SK-N-DZ (cell line): ENCODE data around the gene CPLX3.

Experiments
- DNase-seq: peaks from one replicate; pipeline ENCODE4 v3.0.0-alpha.2; 2015; ENCODE audit warnings: low spot score

CPLX3 gene

DNA sequence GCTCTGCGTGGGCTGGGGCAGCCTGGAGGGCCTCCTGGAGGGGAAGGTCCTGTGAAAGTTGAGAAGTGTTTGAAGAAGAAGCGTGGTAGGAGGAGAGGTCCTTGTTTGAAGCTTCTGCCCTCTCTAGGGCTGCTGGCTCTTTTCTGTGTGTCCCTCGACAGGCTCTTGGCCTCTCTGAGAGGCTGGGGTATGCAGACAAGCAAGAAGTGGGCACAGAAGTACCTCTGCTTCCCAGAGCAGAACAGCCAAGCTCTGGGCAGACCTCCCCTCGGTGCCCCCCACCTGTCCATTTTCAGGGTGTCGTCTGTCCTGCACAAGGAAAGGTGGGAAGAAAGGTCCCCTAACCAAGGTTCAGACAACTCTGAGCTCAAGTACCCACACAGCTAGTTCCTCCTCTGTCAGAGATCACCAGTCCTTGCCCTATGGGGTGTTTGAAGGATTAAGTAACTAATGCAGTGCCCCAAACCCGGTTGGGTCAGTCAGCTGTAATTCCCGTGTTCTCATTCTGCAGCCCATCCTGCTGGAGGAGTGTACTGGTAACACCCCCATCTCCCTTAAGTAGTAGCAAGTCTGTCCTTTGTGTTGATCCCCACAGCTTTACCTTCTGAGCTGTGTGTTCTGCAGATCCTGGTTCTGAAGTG is 38.3 kb upstream of the CPLX3 start:
- no peak for DNase-seq

DNA sequence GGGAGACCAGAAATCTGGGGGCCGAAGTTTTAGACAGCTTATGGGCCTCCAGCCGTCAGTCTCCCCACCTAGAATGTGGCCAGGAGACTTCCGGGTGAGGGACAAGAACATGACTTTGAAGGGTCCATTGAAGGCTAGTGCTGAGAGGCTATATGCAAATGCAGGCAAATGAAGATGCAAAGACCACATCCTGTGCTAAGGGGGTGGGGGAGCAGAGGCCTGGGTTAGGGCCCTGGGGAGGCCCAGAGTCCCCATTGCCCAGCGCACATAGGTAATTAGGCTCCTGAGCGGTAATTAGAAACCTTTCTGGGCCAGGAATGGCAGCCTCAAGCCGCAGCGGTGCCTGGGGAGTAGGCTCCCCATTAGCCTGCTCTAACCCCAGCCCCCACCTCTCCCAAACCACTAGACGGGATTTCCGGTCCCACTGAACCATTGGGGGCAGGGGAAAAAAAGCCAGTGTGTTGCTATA is 37.7 kb upstream of the CPLX3 start:
- DNase-seq = no peak

DNA sequence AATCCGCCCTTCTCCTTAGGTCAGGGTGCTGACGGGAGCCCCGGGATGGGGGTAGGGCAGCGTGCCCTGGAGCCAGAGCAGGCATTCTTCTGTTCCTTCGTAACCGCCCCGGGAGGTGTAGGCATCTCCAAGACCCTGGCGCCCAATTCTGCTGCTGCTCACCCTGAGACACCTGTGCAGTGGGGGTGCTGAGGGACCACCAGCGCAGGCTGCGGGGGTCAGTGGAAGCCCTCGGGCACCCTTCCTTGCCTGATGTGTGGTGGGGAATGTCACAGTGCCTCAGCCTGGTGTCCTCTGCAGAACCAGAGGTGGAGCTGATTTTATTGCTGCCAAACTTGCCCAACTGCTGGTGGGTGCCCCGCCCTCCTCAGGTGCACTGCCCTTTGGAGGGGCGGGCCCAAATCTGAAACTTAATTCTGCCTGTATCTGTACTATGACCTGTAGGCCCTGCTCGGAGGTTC is 37.2 kb upstream of the CPLX3 start:
- DNase-seq = no peak

DNA sequence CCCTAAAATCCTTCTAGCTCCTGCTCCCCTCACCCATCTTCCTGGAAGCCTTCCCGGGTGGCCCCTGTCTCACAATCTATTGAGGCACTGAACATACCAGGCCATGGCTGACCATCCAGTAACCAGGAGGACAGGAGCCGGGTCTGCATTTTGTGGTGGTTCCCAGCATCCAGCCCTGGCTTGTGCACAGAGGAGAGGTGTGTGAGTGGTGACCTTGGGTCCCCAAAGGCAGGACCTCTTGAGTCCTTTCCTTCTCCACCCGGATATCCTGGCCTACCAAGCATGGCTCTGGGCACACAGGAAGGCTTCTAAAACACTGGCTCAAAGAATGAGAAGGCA is 36.7 kb upstream of the CPLX3 start:
- no peak for DNase-seq

DNA sequence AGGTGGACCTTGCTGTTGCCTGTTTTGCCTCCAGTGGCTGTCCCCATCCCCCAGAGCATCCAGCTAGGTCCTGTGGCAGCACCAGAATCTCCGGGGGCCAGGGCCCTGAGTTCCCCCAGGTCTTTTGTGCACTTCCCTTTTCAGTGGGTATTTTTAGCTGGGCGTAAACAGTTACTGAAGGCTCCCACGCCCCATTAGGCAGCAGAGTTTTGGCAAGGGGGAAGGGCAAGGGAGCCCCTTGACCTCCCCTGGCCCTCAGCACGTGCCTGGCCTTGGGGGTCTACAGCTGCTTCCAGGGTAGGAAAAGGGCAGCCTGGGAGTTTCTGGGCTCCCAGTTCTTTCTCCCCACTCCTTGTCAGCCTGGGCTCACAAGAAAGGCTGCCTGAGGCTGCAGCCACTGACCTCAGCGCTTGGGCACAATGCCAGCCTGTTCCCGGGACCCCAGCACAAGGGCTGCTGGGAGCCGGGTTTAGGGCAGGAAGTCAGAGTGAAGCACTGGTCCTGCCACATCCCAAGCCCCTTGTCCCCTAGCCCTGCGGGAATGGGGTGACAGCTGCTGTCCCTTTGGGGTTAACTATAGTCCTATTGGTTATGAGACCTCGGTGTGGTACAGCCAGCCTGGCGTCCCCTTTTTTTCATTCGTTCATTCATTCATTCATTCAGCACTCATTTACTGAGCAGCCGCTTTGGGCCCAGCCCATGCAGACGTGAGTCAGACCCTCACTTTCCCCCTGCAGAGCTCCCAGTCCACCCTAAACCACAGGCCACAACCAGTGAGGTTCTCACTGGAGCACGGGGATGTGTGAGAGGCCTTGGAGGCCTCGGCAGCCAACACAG is 36.1 kb upstream of the CPLX3 start:
- no peak for DNase-seq

DNA sequence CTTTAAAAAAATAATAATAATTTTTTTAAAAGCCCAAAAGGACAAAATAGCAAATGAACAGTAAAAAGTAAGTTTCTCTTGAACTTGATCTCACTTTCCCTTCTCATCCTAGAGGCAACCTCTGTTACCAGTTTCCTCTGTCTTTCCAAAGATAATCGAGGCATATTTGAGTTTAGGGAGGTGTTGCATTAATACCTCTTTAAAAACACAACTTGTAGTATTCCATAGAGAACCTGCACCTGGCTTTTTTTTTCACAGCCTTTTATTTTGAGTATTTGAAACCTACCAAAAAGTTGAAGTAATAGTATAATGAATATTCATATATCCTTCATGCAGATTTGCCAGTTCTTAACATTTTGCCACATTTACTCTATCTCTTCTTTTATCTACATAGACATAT is 35.4 kb upstream of the CPLX3 start:
- no peak for DNase-seq

DNA sequence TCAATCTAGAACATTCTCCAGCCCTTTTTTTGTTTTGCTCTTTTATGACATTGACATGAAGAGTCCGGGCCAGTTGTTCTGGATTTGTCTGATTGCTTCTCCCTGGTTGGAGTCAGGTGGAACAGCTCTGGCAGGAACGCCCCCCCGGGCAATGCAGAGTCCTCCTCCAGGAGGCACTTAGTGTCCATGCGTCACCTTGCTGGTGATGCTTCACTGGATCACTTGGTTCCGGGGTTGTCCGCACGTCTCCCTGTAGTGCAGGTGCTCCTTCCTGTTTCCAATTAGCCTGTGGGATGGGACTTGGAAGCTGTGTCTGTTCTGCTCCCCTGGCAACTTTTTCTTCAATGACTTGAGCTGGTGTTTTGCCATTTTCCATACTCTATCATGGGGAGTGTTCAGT is 34.8 kb upstream of the CPLX3 start:
- no peak for DNase-seq

DNA sequence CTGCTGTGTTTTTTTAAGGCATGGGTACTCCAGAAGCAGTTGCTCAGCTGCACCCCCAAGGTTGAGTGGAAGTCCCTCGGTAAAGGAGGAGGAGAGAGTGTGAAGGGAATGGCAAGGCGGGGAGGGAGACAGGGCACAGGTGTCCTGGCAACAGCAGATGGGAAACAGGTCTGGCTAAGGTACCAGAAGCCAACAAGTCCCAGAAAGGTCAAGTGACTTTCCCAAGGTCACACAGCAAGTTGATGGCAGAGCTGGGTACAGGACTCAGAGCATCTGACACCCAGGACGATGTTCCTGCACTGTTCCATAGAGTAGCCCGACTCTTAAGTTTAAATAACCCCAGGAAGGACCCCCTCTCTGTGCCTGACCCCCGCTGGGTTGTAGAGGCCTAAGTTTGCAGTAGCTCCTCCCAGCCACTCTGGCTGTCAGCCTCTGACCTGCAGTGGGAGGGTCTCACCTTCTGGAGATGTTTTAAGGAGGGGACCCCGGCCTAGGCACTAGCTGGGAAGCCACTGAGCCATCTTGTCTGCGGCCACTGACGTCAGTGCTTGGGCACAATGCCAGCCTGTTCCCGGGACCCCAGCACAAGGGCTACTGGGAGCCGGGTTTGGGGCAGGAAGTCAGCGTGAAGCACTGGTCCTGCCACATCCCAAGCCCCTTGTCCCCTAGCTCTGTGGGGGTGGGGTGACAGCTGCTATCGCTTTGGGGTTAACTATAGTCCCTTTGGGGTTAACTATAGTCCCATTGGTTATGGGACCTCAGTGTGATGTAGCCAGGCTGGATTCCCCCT is 34.0 kb upstream of the CPLX3 start:
- DNase-seq = no peak

DNA sequence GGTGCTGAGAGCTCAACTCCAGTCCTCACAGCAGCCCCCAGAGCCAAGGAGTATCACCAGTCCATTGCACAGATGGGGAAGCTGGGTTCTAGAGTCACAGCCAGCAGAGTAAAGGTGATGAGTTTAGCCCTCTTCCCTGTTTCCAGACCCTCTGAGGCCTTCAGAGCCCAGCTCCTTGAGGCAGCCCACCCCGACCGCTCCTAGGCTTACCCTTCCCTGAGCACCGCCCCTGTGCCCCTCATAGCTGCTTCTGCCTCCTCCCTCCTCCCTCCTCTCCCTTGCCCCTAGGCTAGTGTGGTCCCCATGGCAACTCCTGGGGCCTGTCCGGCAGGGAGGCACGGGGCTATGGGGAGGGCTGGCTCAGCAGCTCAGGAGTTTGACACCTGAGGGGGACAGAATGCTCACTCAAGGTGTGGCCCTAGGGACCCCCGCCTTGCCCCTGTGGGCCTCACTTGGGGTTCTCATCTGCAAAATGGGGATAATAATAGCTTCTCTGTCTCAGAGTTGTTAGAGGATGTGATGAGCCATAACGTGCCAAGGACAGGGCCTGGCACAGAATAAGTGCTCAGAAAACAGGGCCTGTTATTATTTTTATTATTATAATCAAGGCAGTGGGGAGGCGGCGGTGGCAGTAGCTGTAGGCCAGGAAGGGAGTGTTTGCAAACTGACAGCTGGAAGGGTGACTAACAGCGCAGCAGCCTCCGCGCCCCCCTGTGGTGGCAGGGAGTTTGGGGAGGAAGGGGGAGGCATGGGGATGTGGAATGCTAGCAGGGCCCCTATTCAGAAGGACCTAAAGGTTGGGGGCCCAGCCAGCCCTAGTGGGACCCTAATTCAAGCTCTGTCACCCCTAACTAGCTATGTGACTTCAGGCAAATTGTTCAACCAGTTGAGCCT is 33.0 kb upstream of the CPLX3 start:
- DNase-seq = no peak

DNA sequence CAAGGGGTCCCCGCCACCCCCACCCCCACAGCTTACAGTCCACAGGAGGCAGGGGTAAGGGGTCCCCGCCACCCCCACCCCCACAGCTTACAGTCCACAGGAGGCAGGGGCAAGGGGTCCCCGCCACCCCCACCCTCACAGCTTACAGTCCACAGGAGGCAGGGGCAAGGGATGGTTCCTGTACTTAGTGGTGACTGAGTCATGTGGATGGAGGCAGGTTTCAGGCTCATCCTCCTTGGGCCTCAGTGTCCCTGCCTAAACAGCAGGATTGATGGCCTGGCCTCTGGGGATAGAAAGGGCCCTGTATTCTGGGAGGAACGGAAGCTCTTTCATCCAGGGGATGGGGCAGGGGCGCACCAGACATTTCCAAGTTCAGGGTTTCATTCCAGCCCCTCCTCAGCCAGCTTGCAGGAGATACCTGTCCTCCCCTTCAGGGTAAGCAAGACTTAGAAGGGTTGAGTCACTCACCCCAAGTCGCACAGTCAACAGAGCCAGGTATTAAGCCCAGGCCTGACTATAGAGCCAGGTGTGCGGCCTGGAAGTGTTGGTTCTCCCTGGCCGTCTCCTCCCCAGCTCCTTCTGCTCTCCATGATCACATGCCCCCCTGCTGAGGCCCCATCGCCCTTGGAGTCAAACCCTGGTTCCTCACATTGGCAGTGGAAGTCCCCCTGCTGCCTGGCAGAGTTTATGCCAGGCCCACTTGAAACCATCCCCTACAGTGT is 32.0 kb upstream of the CPLX3 start:
- DNase-seq = no peak

DNA sequence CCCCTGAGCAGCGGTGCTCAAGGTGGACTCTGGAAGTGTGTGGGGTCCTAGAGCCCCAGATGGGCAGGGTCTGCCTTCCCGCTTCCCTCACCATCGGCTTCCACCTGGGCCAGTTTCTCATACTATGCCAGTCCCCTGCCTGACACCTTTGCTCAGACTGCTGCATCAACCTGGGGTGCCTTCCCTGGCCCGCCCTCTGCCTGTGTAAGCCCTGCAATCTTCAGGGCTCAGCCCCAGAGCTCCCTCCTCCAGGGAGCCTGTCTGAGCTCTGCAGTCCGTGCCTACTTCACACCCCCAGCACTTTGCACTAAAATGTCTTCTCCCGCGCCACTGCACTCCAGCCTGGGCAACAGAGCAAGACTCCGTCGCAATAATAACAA is 31.5 kb upstream of the CPLX3 start:
- no peak for DNase-seq

DNA sequence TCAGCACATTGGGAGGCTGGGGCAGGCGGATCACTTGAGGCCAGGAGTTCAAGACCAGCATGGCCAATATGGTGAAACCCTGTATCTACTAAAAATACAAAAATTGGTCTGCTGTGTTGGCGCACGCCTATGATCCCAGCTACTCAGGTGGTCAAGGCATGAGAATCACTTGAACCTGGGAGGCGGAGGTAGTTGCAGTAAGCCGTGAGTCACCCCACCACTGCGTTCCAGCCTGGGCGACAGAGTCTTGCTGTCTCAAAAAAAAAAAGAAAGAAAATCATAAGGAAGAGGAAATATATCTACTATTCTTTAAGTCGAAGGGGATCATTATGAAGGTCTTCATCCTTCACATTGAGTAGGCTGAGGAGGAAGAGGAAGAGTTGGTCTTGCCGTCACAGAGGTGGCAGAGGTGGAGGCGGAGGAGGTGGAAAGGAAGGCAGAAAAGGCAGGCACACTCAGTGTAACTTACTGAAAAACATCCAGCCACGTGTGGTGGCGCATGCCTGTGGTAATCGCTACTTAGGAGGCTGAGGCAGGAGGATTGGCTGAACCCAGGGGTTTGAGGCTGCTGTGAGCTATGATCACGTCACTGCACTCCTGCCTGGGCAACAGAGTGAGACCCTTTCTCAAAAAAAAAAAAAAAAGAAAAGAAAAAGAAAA is 30.3 kb upstream of the CPLX3 start:
- no peak for DNase-seq

DNA sequence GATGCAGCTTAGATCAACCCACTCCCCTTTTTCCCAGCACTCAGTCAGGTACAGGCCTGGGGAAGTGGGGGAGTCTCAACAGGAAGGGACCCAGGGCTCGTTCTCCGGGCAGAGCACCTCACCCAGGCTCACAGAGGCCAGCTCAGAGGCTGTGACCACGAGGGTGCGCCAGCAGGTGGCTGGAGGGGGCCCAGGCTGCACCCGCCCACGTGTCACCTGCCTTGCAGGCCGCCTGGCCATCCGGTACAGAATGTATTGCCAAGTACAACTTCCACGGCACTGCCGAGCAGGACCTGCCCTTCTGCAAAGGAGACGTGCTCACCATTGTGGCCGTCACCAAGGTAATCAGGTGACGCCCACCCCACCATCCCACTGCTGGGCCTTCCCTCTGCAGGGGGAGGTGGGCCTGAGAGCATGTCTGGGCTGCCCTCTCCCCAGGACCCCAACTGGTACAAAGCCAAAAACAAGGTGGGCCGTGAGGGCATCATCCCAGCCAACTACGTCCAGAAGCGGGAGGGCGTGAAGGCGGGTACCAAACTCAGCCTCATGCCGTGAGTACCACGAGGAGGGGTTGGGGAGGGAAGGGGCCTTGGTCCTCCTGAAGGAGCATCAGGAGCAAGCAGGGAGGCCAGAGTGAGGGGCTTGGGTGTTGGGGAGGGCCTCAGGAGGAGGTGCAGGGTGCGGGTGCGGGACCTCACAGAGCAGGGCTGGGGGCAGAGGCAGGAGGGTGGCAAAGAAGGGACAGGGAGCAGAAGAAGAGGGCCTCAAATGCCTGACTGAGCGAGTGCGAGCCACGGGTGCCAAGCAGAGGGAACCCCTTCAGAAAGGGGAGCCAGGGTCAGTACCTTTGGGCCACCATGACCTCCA is 27.8 kb upstream of the CPLX3 start:
- DNase-seq = no peak

DNA sequence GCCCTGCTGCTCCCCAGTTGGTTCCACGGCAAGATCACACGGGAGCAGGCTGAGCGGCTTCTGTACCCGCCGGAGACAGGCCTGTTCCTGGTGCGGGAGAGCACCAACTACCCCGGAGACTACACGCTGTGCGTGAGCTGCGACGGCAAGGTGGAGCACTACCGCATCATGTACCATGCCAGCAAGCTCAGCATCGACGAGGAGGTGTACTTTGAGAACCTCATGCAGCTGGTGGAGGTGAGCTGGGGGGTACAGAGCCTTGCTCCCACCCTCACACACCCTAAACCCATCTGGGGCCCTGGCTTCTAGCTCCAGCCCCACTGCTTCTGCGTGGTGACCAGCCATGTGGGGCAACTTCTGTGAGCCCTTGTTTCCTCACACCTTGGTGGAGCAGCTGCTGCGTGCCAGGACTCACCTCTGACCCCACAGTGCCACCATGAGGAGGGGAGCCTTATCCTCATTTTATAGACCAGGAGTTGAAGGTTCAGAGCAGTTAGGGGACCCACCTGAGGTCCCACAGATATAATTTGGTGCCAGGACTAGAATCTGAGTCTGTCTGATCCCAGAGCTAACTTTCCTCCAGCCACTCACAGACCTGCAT is 27.1 kb upstream of the CPLX3 start:
- DNase-seq = no peak

DNA sequence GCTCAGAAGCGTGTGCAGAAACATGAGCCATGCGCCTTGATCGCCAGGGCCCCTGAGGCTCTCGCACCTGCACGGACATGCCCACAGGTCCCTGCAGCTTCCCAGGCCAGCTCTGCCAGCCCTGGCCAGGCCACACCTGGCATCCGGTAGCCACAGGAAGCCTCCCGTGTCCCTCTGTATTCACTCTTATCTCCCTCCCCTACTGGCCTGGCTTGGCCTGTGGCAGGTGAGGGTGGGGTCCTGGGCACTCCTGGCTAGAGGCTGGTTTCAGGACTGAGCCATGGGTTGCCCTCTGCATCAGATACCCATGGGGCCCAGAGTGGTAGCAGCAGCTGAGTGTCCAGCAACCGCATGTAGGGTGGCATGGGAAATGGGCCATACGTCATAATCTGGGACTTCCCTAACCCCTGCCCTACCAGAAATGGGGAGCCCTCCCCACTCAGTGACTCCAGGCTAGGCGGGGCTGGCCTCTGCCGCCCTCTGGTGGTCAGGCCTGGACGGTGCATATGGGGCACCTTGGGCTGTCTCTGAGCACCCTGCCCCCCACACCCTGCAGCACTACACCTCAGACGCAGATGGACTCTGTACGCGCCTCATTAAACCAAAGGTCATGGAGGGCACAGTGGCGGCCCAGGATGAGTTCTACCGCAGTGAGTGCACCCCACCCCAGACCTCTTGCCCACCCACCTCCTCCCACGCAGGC is 26.4 kb upstream of the CPLX3 start:
- no peak for DNase-seq

DNA sequence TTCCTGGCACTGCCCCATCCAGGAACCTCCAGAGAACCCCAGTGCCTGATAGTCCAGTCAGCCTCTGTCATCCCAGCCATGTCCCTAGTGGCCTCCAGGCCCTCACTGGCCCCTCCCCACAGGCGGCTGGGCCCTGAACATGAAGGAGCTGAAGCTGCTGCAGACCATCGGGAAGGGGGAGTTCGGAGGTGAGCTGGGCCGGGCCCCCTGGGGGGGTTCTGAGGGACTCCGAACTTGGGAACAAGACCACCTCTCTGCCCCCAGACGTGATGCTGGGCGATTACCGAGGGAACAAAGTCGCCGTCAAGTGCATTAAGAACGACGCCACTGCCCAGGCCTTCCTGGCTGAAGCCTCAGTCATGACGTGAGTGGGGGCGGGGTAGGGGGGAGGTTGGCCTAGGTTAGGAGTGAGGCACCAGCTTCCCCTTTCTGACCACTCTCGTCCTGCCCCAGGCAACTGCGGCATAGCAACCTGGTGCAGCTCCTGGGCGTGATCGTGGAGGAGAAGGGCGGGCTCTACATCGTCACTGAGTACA is 25.8 kb upstream of the CPLX3 start:
- DNase-seq = no peak

DNA sequence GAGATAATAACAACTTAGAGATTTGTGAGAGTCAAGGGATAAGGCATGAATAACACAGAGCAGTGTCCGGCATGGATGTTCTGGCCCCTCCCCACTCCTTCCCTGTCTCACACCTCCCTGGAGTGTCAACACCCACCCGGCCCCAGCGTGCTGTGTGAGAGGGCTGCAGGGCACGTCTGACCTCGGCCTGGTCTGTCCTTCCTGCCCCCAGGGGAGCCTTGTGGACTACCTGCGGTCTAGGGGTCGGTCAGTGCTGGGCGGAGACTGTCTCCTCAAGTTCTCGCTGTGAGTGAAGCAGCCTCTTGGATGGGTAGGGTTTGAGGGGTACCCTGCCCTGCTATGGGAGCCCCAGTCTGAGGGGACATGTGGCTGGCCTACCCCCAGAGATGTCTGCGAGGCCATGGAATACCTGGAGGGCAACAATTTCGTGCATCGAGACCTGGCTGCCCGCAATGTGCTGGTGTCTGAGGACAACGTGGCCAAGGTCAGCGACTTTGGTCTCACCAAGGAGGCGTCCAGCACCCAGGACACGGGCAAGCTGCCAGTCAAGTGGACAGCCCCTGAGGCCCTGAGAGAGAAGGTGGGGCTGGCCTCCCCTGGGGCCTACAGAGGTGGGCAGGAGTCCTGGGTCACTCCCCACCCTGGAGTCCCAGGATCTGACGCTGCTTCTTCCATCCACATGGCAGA is 25.0 kb upstream of the CPLX3 start:
- DNase-seq = no peak
